HAP-1 (cell line): ENCODE measurements around the gene KCNQ1.

Experiments used
- DNase-seq, 2 experiments: peaks; one replicate each; pipeline ENCODE4 v3.0.0-alpha.2; 2016 to 2020; ENCODE audit warnings: low spot score in 2 of 2
- H3K27me3 ChIP-seq: fragments of 250-450 bp; sonication (Bioruptor Pico); 2 replicates; pipeline ENCODE4 v1.5.1; 2020; ENCODE audit warnings: low read depth, mild to moderate bottlenecking, moderate library complexity
- H3K36me3 ChIP-seq: fragments of 250-450 bp; sonication (Bioruptor Pico); replicated peaks from 2 replicates; pipeline ENCODE4 v1.5.1; 2020; ENCODE audit warnings: mild to moderate bottlenecking
- H3K4me1 ChIP-seq: fragments of 250-450 bp; sonication (Bioruptor Pico); 2 replicates; pipeline ENCODE4 v1.5.1; 2020; ENCODE audit warnings: mild to moderate bottlenecking
- H3K4me3 ChIP-seq: fragments of 250-450 bp; sonication (Bioruptor Pico); 2 replicates; pipeline ENCODE4 v1.5.1; 2020; ENCODE audit warnings: mild to moderate bottlenecking, moderate library complexity
- H3K9me3 ChIP-seq: fragments of 250-450 bp; sonication (Bioruptor Pico); 2 replicates; pipeline ENCODE4 v1.5.1; 2020; ENCODE audit warnings: mild to moderate bottlenecking, moderate library complexity
- in situ Hi-C: fragments of 300-500 bp; cut with MboI; formaldehyde crosslinking; loops from 3 replicates; pipeline ENCODE4 v1.14.3; 2020; ENCODE audit warnings: low sequenced_read_pairs, inconsistent platforms, mixed read lengths

The KCNQ1 gene

DNA sequence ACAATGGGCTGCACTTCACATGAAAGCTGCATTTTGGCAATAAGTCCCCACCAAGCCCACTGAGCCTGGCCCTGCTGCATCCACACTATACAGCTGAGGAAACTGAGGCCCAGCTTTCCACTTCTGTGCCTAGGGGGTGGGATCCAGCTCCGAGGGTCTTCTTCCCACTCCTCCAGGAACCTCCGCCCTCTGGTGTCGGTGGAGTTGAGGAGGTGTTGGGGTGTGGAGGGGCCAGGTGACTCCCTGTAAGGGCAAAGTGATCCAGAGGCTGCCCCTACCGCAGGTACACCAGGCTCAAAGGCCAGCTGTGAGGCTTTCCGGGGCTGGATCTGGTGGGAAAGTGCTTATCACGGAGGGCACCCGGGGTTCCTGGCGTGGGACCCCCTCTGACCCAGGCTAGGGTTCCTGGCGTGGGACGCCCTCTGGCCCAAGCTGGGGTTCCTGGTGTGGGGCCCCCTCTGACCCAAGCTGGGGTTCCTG is 125.0 kb downstream of the KCNQ1 start:
- Histone ChIP-seq H3K27me3 (no peaks in the 10 kb centered on the region), H3K36me3 (no peaks in the 10 kb centered on the region), H3K4me3 (no peak overlapping the region), H3K4me1 (no peaks in the 10 kb centered on the region), H3K9me3 (no peaks in the 10 kb centered on the region)
- in situ Hi-C loops: no loop called here
- DNase-seq: no peak

DNA sequence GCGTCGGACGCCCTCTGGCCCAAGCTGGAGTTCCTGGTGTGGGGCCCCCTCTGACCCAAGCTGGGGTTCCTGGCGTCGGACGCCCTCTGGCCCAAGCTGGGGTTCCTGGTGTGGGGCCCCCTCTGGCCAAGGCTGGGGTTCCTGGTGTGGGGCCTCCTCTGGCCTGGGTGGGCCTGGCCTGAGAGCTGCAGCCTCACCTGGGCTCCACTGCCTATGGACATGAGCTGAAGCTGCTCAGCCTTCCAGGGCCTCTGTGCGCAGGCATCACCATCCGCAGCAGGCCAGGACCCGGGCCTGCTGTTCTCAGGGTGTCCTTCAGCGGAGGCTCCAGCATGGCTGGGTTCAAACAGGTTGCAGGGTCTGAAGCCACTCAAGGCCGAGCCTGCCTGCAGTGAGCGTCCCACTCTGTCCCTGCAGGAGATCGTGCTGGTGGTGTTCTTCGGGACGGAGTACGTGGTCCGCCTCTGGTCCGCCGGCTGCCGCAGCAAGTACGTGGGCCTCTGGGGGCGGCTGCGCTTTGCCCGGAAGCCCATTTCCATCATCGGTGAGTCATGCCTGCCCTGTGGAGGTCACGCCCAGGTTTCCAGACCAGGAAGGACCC is 125.5 kb downstream of the KCNQ1 start:
- Histone ChIP-seq H3K27me3 (no peaks in the 10 kb centered on the region), H3K4me3 (no peak overlapping the region), H3K9me3 (no peaks in the 10 kb centered on the region), H3K4me1 (no peaks in the 10 kb centered on the region), H3K36me3 (no peaks in the 10 kb centered on the region)
- no peak for DNase-seq
- in situ Hi-C loops: no loop called here

DNA sequence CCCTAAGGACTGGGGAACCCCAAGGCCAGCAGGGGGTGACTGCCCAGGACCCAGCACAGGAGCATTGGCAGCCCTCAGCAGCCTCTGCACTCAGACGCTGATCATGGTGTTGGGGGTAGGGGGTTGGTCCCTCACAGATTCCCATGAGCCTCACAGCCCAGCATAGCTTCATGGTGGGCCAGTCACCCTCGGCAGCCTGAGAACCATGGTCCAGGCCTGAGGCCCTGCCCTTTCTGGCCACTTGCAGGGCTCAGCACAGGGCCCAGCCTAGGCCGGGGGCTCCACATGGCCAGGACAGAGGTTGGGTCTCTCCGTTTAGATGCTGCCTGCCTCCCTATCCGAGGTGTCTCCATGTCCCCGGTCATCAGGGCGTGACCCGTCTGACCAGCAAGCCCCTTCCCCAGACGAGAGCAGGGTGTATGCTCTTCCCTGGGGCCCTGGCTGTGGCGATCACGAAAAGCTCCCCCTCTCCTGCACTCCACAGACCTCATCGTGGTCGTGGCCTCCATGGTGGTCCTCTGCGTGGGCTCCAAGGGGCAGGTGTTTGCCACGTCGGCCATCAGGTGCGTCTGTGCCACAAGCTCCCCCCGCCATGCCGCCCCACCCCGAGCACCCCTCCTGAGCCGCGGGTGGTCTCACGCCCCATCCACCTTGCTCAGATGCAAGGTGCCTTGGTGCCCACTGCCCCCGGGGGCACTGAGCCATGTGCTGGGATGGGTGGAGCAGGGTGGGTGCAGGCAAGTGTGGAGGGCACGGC is 126.2 kb downstream of the KCNQ1 start:
- no peak for DNase-seq
- no peaks in the 10 kb centered on the region for H3K9me3 ChIP-seq
- no peaks in the 10 kb centered on the region for H3K36me3 ChIP-seq
- no peaks in the 10 kb centered on the region for H3K27me3 ChIP-seq
- no peak overlapping the region for H3K4me3 ChIP-seq
- in situ Hi-C loops: no loop called here
- H3K4me1 ChIP-seq: no peaks in the 10 kb centered on the region

DNA sequence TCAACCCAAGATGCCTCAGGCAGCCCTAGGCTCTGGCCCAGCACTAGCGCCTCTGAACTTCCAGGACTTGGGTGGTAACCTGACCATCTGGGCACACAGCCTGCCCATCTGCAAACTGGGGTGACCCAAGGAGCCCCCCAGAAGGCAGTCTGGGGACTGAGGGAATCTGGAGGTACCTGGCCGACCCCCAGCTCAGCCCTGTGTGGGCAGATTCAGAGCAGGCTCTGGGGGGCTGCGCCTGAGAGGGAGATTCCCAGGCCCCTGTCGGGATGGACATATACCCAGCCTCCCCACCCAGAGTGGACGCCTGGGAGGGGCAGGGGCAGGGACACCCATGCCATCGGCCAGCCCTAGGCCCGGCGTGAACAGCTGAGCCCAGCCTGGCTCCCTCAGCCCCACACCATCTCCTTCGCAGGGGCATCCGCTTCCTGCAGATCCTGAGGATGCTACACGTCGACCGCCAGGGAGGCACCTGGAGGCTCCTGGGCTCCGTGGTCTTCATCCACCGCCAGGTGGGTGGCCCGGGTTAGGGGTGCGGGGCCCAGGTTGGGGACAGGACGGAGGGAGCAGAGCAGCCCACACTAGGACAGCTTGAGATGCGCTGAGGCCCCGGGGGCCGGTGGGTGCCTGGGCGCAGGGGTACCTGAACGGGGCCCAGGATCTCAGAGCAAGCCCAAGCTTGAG is 126.9 kb downstream of the KCNQ1 start:
- in situ Hi-C loops: no loop called here
- no peak for DNase-seq
- no peaks in the 10 kb centered on the region for H3K4me1 ChIP-seq

DNA sequence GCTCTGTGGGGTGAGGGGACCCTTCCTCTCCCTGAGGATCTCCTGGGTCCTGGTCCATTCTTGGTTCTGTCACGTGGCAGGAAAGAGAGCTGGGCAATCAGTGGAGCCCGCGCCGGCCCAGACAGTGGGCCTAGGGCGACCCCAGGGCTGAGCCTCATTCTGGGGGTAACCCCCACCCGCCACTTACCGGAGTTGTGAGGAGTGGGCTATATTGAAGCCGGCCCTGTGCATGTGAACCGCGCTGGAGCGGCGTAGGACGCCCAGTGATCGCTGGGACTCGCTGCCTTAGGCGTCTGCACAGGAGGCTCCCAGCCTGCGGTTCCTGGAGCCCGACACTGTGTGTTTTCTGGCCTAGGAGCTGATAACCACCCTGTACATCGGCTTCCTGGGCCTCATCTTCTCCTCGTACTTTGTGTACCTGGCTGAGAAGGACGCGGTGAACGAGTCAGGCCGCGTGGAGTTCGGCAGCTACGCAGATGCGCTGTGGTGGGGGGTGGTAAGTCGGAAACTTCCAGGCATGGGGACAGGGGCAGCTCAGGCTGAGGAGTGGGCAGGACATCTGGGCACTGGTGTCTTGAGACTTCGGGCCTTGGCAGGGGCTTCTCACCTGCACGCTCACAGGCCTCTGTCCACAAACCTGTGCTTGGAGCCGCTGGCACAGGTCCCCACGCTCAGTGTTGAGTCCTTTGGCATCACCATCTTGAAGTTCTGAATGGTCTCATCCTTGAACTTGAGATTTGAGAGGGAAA is 127.9 kb downstream of the KCNQ1 start:
- no peaks in the 10 kb centered on the region for H3K36me3 ChIP-seq
- H3K4me1 ChIP-seq: no peaks in the 10 kb centered on the region
- no peaks in the 10 kb centered on the region for H3K27me3 ChIP-seq
- H3K4me3 ChIP-seq: no peak overlapping the region
- no peak for DNase-seq
- in situ Hi-C loops: no loop called here
- no peaks in the 10 kb centered on the region for H3K9me3 ChIP-seq

More for the DNA sequence above, 126.9 kb downstream of the KCNQ1 start:
- Histone ChIP-seq H3K27me3 (no peaks in the 10 kb centered on the region), H3K36me3 (no peaks in the 10 kb centered on the region), H3K9me3 (no peaks in the 10 kb centered on the region), H3K4me3 (no peak overlapping the region)

DNA sequence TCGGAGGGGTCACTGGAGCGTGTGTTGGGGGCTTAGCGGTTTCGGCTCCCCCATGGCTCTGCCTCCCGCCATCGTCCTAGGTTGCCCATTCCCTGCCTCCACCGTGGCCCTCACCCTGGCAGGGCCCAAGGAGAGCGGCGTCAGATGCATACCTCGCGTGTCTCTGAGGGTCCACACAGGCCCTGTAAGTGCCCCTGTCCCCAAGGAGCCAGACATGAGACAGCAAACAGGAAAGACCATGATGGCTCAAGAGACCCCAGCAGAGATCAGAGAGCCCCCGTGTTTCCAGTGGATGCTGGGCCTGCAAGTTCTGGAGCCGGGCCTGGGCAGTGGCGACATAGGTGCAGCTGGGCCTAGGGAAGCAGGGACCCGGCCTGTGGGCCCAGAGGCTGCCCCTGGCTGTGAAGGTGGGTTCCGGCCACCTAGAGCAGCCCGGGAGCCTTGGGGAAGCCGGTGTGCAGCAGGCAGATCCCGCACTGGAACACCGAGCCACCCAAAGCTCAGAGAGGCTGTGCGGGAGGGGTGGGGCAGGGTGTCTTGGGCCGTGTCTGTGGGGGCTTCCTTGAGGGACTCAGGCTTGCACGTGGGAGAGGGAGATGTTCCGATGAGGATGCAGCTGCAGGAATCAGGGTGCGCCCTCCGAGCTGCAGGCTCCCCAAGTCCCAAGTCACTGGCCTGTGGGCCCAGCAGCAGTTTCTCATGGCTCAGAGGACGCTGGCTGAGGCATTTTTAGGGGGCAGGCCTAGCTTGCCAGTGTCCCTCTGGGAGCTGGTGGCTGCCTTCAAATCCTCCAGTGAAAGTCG is 128.6 kb downstream of the KCNQ1 start:
- H3K4me3 ChIP-seq: no peak overlapping the region
- DNase-seq: no peak
- H3K27me3 ChIP-seq: no peaks in the 10 kb centered on the region
- H3K4me1 ChIP-seq: no peaks in the 10 kb centered on the region
- no peaks in the 10 kb centered on the region for H3K9me3 ChIP-seq
- H3K36me3 ChIP-seq: no peaks in the 10 kb centered on the region
- in situ Hi-C loops: no loop called here

DNA sequence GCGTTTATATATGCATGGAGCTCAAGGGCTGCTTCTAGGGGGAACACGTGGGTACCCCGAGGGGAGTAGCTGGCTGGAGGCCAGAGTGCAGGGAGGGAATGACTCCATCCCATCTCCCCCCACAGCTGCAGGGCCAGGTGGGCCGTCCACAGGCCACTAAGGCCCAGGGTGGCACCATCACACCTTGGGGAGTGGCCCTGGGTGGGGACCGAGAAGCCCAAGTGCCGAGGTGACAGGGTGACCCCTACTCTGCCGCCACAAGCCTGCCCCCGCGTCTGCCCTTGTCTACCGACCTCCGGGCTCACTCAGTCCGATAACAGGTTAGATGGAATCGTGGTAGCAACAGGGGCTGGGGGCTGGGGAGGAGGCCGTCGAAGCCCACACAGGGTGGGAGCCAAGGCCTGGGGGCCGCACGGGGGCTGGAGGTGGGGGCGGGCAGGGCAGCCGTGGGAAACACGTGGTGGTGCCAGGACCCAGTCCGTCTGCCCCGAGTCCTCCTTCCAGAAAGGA is 129.3 kb downstream of the KCNQ1 start:
- Histone ChIP-seq H3K9me3 (no peaks in the 10 kb centered on the region), H3K4me3 (no peak overlapping the region), H3K4me1 (no peaks in the 10 kb centered on the region), H3K36me3 (no peaks in the 10 kb centered on the region), H3K27me3 (no peaks in the 10 kb centered on the region)
- in situ Hi-C loops: no loop called here
- DNase-seq: no peak

DNA sequence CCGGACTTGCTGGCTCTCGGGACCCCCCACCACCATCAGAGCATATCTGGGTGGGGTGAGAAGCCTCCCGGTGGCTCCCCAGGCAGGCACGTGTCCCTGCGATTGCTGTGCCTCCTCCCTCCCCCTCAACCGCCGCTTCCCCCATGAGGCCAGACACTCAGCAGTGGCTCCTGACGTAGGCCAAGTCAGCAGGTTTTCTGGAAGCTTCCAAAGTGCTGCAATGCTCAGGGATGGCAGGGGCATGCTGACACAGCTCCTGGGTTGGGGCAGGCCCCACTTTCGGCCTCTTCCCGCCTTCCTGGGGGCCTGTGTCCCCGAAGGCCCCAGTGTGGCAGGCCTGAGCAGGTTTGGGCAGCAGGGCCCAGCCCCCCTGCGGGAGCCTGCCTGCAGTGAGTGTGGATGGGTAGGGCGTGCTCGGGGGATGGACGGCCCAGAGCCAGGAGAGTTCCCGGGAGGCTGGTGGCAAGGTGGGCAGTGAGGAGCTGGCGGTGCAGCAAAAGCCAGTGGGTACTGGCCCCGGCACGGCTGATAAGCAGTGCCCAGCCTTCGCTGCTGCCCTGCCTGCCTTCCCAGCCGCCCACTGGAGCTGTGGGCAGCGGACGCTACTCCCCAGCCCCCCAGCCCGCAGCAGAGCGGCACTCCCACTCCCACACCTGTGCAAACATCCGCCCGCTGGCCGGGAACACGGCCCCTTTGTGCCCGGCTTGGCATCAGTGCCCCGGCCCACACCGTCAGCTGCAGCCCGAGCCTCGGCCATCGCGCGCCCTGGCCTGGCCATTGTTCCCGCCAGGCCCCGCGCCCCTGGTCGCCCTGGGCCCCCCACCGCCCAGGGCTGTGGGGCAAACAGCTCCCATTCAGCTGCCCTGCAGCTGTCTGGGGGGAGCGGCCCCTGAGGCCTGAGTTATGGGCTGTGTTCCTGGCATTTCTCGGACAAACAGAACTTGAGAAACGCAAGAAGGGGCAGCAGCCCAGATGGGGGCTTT is 130.0 kb downstream of the KCNQ1 start:
- no peaks in the 10 kb centered on the region for H3K4me1 ChIP-seq
- no peaks in the 10 kb centered on the region for H3K27me3 ChIP-seq
- in situ Hi-C loops: no loop called here

DNA sequence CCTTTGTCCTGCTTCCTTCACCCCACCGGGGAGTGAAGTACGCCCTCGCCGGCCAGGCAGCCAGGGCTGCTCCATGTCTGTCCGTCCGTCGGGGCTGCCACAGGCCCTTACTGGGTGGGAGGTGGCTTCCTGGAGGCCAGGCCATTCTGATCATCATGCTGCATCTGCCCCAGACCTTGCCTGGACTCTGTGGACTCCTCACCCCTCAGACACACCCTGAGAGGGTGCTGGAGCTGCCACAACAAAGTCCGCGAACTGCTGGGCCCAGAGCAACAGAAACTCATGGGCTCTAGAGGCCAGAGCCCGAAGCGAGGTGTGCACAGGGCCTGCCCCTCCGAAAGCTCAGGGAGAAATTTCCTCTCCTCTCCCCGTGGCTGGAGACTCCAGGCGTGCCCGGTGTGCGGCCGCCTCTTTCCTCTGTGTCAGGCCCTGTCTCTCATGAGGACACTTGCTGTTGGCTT is 130.8 kb downstream of the KCNQ1 start:
- no peaks in the 10 kb centered on the region for H3K4me1 ChIP-seq

More for the DNA sequence above, 130.0 kb downstream of the KCNQ1 start:
- DNase-seq: no peak
- no peak overlapping the region for H3K4me3 ChIP-seq
- no peaks in the 10 kb centered on the region for H3K36me3 ChIP-seq
- H3K9me3 ChIP-seq: no peaks in the 10 kb centered on the region

DNA sequence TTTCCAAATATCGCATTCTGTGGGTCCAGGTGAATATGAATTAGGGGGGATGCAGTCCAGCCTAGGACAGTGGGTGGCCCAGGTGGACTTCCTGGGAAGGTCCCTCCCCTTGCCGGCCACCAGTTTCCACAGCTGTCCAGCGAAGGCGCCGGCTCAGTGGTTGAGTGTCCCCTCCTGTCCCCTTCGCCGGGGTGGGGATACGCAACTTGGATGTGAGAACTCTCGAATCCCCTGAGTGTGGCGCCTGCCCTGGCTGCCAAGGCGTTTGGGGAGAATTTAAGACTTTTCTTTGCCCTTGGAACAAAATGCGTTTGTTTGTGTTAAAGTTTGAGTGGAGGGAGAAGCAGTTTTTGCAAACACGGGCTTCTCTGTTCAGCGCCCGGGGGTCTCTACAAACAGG is 131.3 kb downstream of the KCNQ1 start:
- Histone ChIP-seq H3K9me3 (no peaks in the 10 kb centered on the region), H3K4me1 (no peaks in the 10 kb centered on the region), H3K27me3 (no peaks in the 10 kb centered on the region), H3K4me3 (no peak overlapping the region), H3K36me3 (no peaks in the 10 kb centered on the region)
- DNase-seq: no peak
- in situ Hi-C loops: no loop called here

More for the DNA sequence above, 130.8 kb downstream of the KCNQ1 start:
- H3K9me3 ChIP-seq: no peaks in the 10 kb centered on the region
- in situ Hi-C loops: no loop called here
- DNase-seq: no peak
- H3K36me3 ChIP-seq: no peaks in the 10 kb centered on the region
- no peak overlapping the region for H3K4me3 ChIP-seq
- no peaks in the 10 kb centered on the region for H3K27me3 ChIP-seq

DNA sequence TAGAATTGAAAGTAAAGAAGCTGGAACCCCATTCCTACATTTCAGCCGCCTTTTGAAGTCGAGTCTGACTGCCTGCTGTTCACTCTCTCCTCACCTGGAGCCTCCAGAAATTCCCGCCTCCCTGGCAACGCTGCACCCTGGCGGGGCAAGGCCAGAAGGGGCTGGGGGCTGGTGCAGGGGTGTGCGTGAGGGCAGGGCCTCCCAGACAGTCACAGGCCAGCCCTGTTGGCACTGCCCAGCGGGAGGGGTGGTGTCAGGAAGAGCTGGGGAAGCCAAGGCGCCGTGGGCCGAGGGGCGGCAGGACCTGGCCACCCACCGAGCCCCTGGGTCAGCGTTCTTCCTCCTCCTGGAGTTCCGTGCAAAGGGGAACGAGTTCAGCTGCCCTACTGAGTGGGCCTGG is 131.7 kb downstream of the KCNQ1 start:
- Histone ChIP-seq H3K27me3 (no peaks in the 10 kb centered on the region), H3K4me1 (no peaks in the 10 kb centered on the region), H3K4me3 (no peak overlapping the region), H3K36me3 (no peaks in the 10 kb centered on the region), H3K9me3 (no peaks in the 10 kb centered on the region)
- no peak for DNase-seq
- in situ Hi-C loops: no loop called here
